ENCODE results near the gene TPX2.

Gene TPX2

GRCh38 chr20:31836853-31837608 lies 97.9 kb downstream of the TPX2 start:
- no peak for DNase-seq

DNA sequence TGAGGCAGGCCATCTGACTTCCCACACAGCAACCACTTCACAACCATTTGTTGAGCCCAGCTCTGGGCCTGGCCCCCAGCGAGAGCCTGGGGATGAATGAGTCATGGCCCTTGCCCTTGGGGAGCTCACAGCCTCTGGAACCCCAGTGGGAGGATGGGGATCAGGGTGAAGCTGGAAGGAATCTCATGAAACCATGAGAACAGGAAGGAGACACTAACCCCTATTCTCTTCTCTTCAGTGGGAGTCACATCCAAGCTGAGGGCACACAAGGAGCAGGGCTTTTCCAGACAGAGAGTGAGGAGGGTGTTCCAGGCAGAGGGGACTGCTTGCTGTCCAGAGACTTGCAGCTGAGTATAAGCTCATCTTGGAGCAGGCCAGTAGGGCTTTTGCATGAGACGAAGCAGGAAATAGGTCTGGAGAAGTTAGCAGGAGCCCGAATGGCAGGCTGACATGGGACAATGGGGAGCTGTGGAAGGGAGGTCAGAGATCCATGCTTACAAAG lies 98.9 kb downstream of the TPX2 start:
- no peak for DNase-seq

GRCh38 chr20:31838646-31839292 lies 99.7 kb downstream of the TPX2 start:
- DNase-seq: no peak

GRCh38 chr20:31839782-31840487 lies 100.8 kb downstream of the TPX2 start:
- DNase-seq: no peak

- no peak for DNase-seq
These were observed 102.1 kb downstream of the TPX2 start for GRCh38 chr20:31840906-31841816.

DNA sequence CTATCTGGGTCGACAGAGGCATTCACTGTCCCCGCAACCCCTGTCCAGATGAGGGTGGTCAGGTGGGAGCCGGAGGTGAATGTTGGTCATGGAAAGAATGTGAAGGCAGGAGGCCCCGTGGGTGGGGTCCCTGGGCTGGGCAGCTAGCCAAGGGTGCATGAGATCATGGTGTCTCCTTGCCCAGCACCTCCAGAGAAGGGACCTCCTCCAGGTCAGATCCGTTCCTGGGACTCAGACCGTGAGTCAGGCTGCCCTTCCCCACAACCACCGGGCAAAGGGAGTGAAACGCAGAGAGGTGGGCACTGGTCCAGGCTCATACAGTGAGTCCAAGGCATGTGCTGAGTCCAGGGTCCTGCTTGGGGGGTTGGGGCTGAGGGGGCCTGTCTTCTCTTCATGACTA lies 102.8 kb downstream of the TPX2 start:
- DNase-seq: no peak

DNA sequence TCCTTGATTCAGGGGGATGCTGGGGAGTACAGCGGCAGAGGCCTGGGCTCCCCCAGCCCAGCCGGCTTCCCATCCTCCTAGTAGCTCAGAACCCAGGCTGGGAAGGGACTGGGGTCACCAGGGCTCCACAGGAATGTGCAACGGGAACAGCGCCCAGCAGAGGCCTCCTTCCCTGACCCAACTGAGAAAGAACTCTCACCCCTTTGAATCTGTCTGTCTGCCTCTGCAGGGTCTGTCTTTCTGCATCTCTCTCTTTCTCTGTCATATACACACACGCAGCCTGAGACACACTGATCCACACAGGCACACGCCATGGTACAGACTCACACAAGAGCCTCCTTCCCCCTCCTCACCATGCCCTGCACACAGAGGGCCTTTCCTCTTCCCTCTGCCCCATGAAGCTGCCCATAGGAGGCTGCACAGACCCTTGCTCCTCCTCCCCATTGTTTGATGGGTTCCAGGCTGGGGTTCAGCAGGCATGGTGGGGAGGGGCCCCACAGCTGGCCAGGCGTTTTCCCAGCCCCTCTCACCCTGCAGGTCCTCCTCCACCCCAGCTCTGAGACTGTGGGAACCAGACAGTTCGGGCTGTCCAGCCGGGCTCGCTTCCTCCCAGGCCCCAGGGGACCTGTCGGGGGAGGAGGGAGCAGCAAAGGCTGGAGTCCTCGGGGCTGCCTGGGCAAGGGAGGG lies 103.5 kb downstream of the TPX2 start:
- no peak for DNase-seq

GRCh38 chr20:31843288-31843687 lies 104.2 kb downstream of the TPX2 start:
- no peak for DNase-seq

DNA sequence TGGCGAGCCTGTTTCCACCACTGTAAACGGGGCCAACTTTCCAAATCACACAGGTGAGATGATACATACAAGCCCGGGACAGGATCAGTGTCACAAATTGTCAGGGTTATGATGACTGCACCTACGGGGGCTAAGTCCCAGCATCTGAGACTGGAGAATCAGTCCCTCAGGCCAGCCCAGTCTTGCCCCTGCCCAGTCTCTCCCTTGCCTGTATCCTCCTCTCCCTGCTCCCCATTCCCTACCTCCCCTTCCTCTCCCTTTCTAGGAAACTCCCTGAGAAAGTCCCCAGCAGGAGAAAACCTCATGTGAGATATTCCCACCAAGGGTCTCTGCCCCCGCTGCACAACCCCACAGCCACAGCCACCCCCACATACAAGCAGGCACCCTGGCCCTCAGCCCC lies 104.8 kb downstream of the TPX2 start:
- DNase-seq: no peak

DNA sequence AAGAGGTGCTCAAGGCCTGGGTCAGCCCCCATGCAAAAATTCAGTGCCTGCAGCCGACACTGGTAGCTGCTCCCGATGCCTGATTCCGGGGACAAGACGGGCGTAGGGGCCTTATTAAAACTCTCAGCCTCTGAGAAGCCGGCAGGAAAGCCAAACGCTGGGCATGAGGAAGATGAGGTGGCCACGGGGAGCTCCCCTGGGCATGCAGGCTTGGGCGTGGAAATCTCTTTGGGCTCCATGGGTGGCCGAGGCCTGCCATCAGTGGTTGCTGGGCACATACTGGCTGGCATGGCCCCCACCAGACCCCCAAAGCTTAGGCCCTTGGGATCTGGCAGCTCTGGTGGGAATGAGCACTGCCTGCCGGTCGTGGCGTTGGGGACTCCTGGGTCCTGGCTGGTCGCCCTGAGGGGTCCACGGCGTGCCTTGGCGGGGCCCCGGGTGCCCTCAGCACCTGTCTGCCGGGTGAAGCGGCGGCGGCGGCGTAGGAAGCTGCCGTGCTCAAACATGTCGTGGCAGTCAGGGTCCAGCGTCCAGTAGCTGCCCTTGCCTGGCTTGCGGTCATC lies 105.7 kb downstream of the TPX2 start:
- DNase-seq: no peak

GRCh38 chr20:31845300-31845863 lies 106.3 kb downstream of the TPX2 start, which contains the start of gene FOXS1:
TSS of gene FOXS1 (minus strand) at chr20:31845604. CDS start at chr20:31845542, 62 bp downstream.
- DNase-seq: no peak

GRCh38 chr20:31846793-31847138 lies 107.7 kb downstream of the TPX2 start:
- no peak for DNase-seq

GRCh38 chr20:31848088-31848999 lies 109.3 kb downstream of the TPX2 start:
- no peak for DNase-seq

GRCh38 chr20:31849306-31849930 lies 110.3 kb downstream of the TPX2 start:
- DNase-seq: no peak

All from stimulated activated CD4-positive, alpha-beta T cell treated with anti-CD3 and anti-CD28 coated beads, Interleukin-15, amount 100 ng/mL, for 24 hours (primary cell).